GM12874 (cell line): Measurements from ENCODE around the gene RAB27A.

Experiments
- CTCF ChIP-seq: IDR thresholded peaks from 2 replicates; pipeline ENCODE4 v1.5.1; 2011; ENCODE audit warnings: low read depth, mild to moderate bottlenecking, control low read depth, low read length, moderate library complexity; ENCODE audit not compliant: insufficient read depth

The RAB27A gene

GRCh38 chr15:55279100-55279745 lies 10.4 kb downstream of the RAB27A start:
- no peak for TF ChIP-seq CTCF

GRCh38 chr15:55277715-55278114 lies 11.9 kb downstream of the RAB27A start:
- TF ChIP-seq CTCF, result no peak

- TF ChIP-seq CTCF, result no peak
Observed at GRCh38 chr15:55277116-55277564, 12.5 kb downstream of the RAB27A start.

- TF ChIP-seq CTCF, result no peak
Observed at GRCh38 chr15:55276324-55276723, 13.3 kb downstream of the RAB27A start.

- TF ChIP-seq CTCF, result no peak
Observed at GRCh38 chr15:55270291-55270690, 19.3 kb downstream of the RAB27A start.

- no peak for TF ChIP-seq CTCF
Observed at GRCh38 chr15:55268176-55268695, 21.4 kb downstream of the RAB27A start.

GRCh38 chr15:55267401-55268175 lies 22.0 kb downstream of the RAB27A start:
- no peak for TF ChIP-seq CTCF
